Measurements from ENCODE around the gene PPFIA4. TPM values are rescaled to one million over a fixed set of nuclear protein-coding genes. Genes with fewer than 3 reads are reported as not detected.
"Not testable (repeated sequence)": the region's sequence is repeated elsewhere in the genome, so short reads cannot be mapped to it uniquely, and the experiment has no call there.

PPFIA4 gene
- total RNA-seq (2014; rRNA removed; shearing (Covaris generic)), result 3.4 and 4.2 TPM in 2 replicates
- 6.6 and 8.5 TPM in 2 replicates for polyA plus RNA-seq (2014; cell fraction: nucleus; rRNA removed)

- DNase-seq (ENCODE audit: extremely low read depth, low read depth), result peak; percentile 83
Observed at GRCh38 chr1:203026031-203026665, at the start of gene PPFIA4. PPFIA4 (plus strand) TSS chr1:203026491; CDS start chr1:203039009, 12,518 bp downstream.

GRCh38 chr1:202976633-202977032 lies 49.7 kb upstream of the PPFIA4 start:
- no peak for DNase-seq (ENCODE audit: extremely low read depth, low read depth)

- no peak for DNase-seq (ENCODE audit: extremely low read depth, low read depth)
Observed at GRCh38 chr1:202979459-202979858, 46.8 kb upstream of the PPFIA4 start.

GRCh38 chr1:202981939-202982338 lies 44.4 kb upstream of the PPFIA4 start:
- no peak for DNase-seq (ENCODE audit: extremely low read depth, low read depth)

GRCh38 chr1:202982715-202983430 lies 43.4 kb upstream of the PPFIA4 start:
- no peak for DNase-seq (ENCODE audit: extremely low read depth, low read depth)

GRCh38 chr1:202986120-202986519 lies 40.2 kb upstream of the PPFIA4 start:
- not testable (repeated sequence) for DNase-seq (ENCODE audit: extremely low read depth, low read depth)

- no peak for DNase-seq (ENCODE audit: extremely low read depth, low read depth)
Observed at GRCh38 chr1:202987255-202987654, 39.0 kb upstream of the PPFIA4 start.

- no peak for DNase-seq (ENCODE audit: extremely low read depth, low read depth)
Observed at GRCh38 chr1:202987922-202988583, 38.2 kb upstream of the PPFIA4 start.

GRCh38 chr1:202989879-202990278 lies 36.4 kb upstream of the PPFIA4 start:
- no peak for DNase-seq (ENCODE audit: extremely low read depth, low read depth)

GRCh38 chr1:202991112-202991511 lies 35.2 kb upstream of the PPFIA4 start:
- no peak for DNase-seq (ENCODE audit: extremely low read depth, low read depth)

- DNase-seq (ENCODE audit: extremely low read depth, low read depth), result no peak
Observed at GRCh38 chr1:202994756-202995155, 31.5 kb upstream of the PPFIA4 start.

- DNase-seq (ENCODE audit: extremely low read depth, low read depth), result peak; percentile 61
Observed at GRCh38 chr1:202998836-202999750, 27.2 kb upstream of the PPFIA4 start.

- no peak for DNase-seq (ENCODE audit: extremely low read depth, low read depth)
Observed at GRCh38 chr1:203000217-203000944, 25.9 kb upstream of the PPFIA4 start.

- no peak for DNase-seq (ENCODE audit: extremely low read depth, low read depth)
Observed at GRCh38 chr1:203001986-203002385, 24.3 kb upstream of the PPFIA4 start.

- DNase-seq (ENCODE audit: extremely low read depth, low read depth), result no peak
Observed at GRCh38 chr1:203002951-203003350, 23.3 kb upstream of the PPFIA4 start.

- not testable (repeated sequence) for DNase-seq (ENCODE audit: extremely low read depth, low read depth)
Observed at GRCh38 chr1:203005395-203006142, 20.7 kb upstream of the PPFIA4 start.

GRCh38 chr1:203006948-203007871 lies 19.1 kb upstream of the PPFIA4 start, which contains the start of gene TMEM183A:
TMEM183A (plus strand) TSS chr1:203007374; CDS start chr1:203007466, 92 bp downstream.
- DNase-seq (ENCODE audit: extremely low read depth, low read depth), result peak; percentile 99

- DNase-seq (ENCODE audit: extremely low read depth, low read depth), result no peak
Observed at GRCh38 chr1:203009185-203009584, 17.1 kb upstream of the PPFIA4 start.
